ENCODE measurements around the gene TP63.

The TP63 gene

GRCh38 chr3:189680723-189681122 lies 49.5 kb downstream of the TP63 start:
- DNase-seq (ENCODE audit: low read depth in 2 of 2, low spot score in 1 of 2), result no peak

GRCh38 chr3:189683546-189684255 lies 52.5 kb downstream of the TP63 start:
- no peak for DNase-seq (ENCODE audit: low read depth in 2 of 2, low spot score in 1 of 2)

- no peak for DNase-seq (ENCODE audit: low read depth in 2 of 2, low spot score in 1 of 2)
Observed at GRCh38 chr3:189684317-189684716, 53.1 kb downstream of the TP63 start.

- DNase-seq (ENCODE audit: low read depth in 2 of 2, low spot score in 1 of 2), result no peak
Observed at GRCh38 chr3:189685291-189685690, 54.1 kb downstream of the TP63 start.

GRCh38 chr3:189685860-189686259 lies 54.7 kb downstream of the TP63 start:
- no peak for DNase-seq (ENCODE audit: low read depth in 2 of 2, low spot score in 1 of 2)

- no peak for DNase-seq (ENCODE audit: low read depth in 2 of 2, low spot score in 1 of 2)
Observed at GRCh38 chr3:189687475-189687874, 56.3 kb downstream of the TP63 start.

GRCh38 chr3:189688262-189688661 lies 57.1 kb downstream of the TP63 start:
- DNase-seq (ENCODE audit: low read depth in 2 of 2, low spot score in 1 of 2), result no peak

GRCh38 chr3:189689625-189690024 lies 58.4 kb downstream of the TP63 start:
- no peak for DNase-seq (ENCODE audit: low read depth in 2 of 2, low spot score in 1 of 2)

- no peak for DNase-seq (ENCODE audit: low read depth in 2 of 2, low spot score in 1 of 2)
Observed at GRCh38 chr3:189690237-189690636, 59.0 kb downstream of the TP63 start.

- no peak for DNase-seq (ENCODE audit: low read depth in 2 of 2, low spot score in 1 of 2)
Observed at GRCh38 chr3:189690672-189691071, 59.5 kb downstream of the TP63 start.

- DNase-seq (ENCODE audit: low read depth in 2 of 2, low spot score in 1 of 2), result no peak
Observed at GRCh38 chr3:189695400-189695799, 64.2 kb downstream of the TP63 start.

GRCh38 chr3:189698811-189699210 lies 67.6 kb downstream of the TP63 start:
- DNase-seq (ENCODE audit: low read depth in 2 of 2, low spot score in 1 of 2), result no peak

- no peak for DNase-seq (ENCODE audit: low read depth in 2 of 2, low spot score in 1 of 2)
Observed at GRCh38 chr3:189699885-189700284, 68.7 kb downstream of the TP63 start.

GRCh38 chr3:189702066-189702646 lies 71.0 kb downstream of the TP63 start:
- no peak for DNase-seq (ENCODE audit: low read depth in 2 of 2, low spot score in 1 of 2)

GRCh38 chr3:189703865-189704264 lies 72.7 kb downstream of the TP63 start:
- DNase-seq (ENCODE audit: low read depth in 2 of 2, low spot score in 1 of 2), result no peak

- no peak for DNase-seq (ENCODE audit: low read depth in 2 of 2, low spot score in 1 of 2)
Observed at GRCh38 chr3:189708375-189708774, 77.2 kb downstream of the TP63 start.

GRCh38 chr3:189710620-189711402 lies 79.6 kb downstream of the TP63 start:
- no peak for DNase-seq (ENCODE audit: low read depth in 2 of 2, low spot score in 1 of 2)

GRCh38 chr3:189712906-189713483 lies 81.8 kb downstream of the TP63 start:
- DNase-seq (ENCODE audit: low read depth in 2 of 2, low spot score in 1 of 2), result no peak

GRCh38 chr3:189714991-189715961 lies 84.1 kb downstream of the TP63 start:
- no peak for DNase-seq (ENCODE audit: low read depth in 2 of 2, low spot score in 1 of 2)

- no peak for DNase-seq (ENCODE audit: low read depth in 2 of 2, low spot score in 1 of 2)
Observed at GRCh38 chr3:189718215-189718614, 87.0 kb downstream of the TP63 start.

Measured in stimulated activated CD8-positive, alpha-beta memory T cell treated with anti-CD3 and anti-CD28 coated beads, Interleukin-4, amount 100 ng/mL, for 1 hour (primary cell).